ENCODE data around the gene PPP1R3F.

- TF ChIP-seq, protein P1, sequence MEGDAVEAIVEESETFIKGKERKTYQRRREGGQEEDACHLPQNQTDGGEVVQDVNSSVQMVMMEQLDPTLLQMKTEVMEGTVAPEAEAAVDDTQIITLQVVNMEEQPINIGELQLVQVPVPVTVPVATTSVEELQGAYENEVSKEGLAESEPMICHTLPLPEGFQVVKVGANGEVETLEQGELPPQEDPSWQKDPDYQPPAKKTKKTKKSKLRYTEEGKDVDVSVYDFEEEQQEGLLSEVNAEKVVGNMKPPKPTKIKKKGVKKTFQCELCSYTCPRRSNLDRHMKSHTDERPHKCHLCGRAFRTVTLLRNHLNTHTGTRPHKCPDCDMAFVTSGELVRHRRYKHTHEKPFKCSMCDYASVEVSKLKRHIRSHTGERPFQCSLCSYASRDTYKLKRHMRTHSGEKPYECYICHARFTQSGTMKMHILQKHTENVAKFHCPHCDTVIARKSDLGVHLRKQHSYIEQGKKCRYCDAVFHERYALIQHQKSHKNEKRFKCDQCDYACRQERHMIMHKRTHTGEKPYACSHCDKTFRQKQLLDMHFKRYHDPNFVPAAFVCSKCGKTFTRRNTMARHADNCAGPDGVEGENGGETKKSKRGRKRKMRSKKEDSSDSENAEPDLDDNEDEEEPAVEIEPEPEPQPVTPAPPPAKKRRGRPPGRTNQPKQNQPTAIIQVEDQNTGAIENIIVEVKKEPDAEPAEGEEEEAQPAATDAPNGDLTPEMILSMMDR (IDR thresholded peaks at IDR 0.05) = no peak
- peak in 2 of 3 donors; percentile 15 to 60 for TF ChIP-seq POLR2A (IDR thresholded peaks at IDR 0.05)
These were observed at the start of gene PPP1R3F for GRCh38 chrX:49269767-49270248.

Measured in body of pancreas (tissue), 4 donors.